Measurements from ENCODE around the gene PTPRN2.

- TF ChIP-seq EZH2 (IDR thresholded peaks at IDR 0.05; ENCODE audit: borderline replicate concordance, low read length) (no peak), CTCF (conservative IDR thresholded peaks at IDR 0.05 in 1 of 2, IDR thresholded peaks at IDR 0.05 in 1 of 2; ENCODE audit: extremely low read depth in 1 of 2, insufficient read depth in 1 of 2, low read depth in 1 of 2, low read length in 2 of 2) (no peak)
Measured at GRCh38 chr7:158192184-158192835, 395.3 kb downstream of the PTPRN2 start.

Measured in mammary epithelial cell (primary cell).